Activated CD8-positive, alpha-beta memory T cell treated with anti-CD3 and anti-CD28 coated beads, Interleukin-2, amount 50 U/mL, for 24 hours (primary cell): ENCODE data around the gene AARSD1.
A peak's percentile ranks its signal among the peaks of the same experiment; 100 is the strongest.
"Not testable (repeated sequence)": the region's sequence is repeated elsewhere in the genome, so short reads cannot be mapped to it uniquely, and the experiment has no call there.

ENCODE experiments used
- DNase-seq: peaks from one replicate; pipeline ENCODE4 v3.0.0-alpha.2; 2020; ENCODE audit errors: extremely low read depth

Gene AARSD1

GRCh38 chr17:42964161-42964932, at the start of gene AARSD1:
TSS of gene AARSD1 (minus strand) at chr17:42964454. CDS start at chr17:42964440, 14 bp downstream.
- DNase-seq, result peak; percentile 80

DNA sequence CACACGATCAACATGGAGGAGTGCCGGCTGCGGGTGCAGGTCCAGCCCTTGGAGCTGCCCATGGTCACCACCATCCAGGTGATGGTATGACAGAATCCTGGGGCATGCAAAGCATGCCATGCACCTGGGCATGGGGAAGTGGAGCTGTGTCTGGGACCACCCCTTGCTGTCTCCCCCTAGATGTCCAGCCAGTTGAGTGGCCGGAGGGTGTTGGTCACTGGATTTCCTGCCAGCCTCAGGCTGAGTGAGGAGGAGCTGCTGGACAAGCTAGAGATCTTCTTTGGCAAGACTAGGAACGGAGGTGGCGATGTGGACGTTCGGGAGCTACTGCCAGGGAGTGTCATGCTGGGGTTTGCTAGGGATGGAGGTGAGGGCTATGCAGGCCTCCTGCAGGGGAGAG, 49.0 kb upstream of the AARSD1 start:
- DNase-seq, result no peak

DNA sequence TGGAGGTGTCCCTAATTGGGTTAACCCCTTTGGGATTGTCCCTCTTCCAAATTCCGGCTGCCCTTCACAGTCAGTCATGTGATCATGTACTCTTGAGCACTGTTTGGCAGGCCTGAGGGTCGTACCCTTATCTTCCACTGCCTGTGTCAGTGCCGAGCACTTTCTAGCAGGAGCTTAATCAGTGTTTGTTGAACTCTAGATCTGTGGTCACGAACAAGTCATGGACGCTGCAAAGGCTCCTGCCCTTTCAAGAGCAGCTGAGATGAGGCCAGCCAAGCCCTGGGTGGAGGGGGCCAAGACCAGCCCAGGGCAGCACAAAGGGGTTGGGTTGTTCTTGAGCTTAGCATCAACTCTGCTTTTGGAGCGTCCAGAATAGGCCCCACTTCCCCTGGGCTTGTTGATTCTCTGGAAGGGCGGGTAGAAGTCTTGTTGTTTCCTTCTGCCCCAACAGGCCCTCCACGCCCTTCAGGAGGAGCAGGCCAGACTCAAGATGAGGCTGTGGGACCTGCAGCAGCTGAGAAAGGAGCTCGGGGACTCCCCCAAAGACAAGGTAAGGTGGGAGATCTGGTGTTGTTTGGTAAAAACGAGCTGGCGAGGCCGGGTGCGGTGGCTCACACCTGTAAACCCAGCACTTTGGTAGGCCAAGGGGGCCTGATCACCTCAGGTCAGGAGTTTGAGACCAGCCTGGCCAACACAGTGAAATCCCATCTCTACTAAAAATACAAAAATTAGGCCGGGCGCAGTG, 47.6 kb upstream of the AARSD1 start:
- no peak for DNase-seq

GRCh38 chr17:43010667-43011308, 46.5 kb upstream of the AARSD1 start:
- no peak for DNase-seq

GRCh38 chr17:43006639-43007551, 42.6 kb upstream of the AARSD1 start, which contains the start of gene IFI35:
TSS of gene IFI35 (plus strand) at chr17:43006784. CDS start at chr17:43006948, 164 bp downstream.
- DNase-seq, result peak; percentile 68

DNA sequence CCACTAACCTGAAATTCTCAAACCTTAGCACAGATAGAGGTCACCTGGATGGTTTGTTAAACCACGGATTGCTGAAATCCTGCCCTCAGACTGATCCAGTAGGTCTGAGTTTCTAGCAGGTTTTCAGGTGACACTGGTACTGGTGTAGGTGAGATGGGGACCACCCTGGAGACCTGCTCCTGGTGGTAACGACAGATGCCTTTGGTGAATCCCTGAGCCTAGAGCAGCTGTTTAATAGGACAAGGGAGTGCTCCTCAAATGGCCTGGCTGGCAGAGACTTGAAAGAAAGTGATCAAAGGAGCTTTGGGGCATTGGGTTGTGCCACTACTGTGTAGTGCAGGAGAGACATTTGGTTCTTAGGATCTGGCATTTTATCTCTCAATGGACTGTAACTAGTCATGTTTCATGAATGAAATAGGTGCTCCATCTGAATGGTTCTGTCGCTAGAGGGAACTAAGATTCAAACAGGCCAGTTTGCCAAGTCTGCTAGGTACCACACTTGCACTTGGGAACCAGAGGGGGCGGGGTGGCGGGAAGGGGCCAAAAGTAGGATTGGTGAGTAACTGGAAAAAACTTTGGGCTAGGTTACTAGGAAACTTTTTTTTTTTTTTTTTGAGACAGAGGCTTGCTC, 39.4 kb upstream of the AARSD1 start:
- DNase-seq, result no peak

- DNase-seq, result not testable (repeated sequence)
Observed at GRCh38 chr17:43000894-43001293, 36.6 kb upstream of the AARSD1 start.

- DNase-seq, result no peak
Observed at GRCh38 chr17:42999003-42999525, 34.8 kb upstream of the AARSD1 start.

DNA sequence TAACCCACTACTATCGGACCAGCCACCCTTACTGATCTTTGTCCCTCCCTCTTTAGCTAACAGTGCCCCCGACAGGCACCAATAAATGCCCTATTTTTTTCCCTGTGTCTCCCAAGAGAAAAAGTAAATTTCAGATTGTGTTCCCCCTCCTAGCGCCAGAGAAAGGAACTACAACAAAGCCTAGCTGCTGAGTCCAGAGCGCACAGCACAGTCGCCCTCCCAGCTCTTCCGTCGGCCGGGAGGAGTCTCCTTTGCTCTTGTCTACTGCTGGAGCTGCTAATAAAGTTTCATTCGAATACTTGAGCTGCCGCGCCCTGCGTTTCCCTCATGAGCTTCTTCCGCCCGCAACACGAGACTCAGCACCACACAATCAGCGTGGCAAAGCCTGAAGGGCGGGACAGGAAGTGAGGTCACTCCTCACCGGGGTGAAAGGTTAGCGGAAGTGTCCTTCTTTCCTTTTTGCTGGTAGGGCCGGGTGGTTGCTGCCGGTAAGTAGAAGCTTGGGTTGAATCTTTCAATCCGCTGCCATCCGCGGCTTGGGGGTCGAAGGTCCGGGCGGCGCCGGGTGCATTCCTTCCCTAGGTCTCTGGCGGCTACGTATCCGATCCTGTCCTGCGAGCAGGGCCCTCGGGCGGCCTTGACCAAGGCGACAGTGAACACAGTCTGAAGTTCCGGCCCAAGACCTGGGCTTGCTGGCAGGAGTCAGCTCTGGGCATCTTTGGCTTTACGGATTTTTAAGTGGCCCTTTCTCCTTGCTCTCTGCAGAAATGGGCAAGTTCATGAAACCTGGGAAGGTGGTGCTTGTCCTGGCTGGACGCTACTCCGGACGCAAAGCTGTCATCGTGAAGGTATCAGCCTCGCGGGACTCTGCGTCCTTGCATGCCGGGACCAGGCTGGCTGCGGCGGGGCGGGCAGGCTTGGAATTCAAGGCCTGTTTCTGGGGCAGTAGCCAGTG, 34.0 kb upstream of the AARSD1 start, which contains the start of gene RPL27:
RPL27 (plus strand) TSS at position 436 of the 955 bp plus-strand sequence; CDS start at position 768, 332 bp downstream.
- peak; percentile 96 for DNase-seq

GRCh38 chr17:42997390-42997983, 33.2 kb upstream of the AARSD1 start:
- no peak for DNase-seq

- not testable (repeated sequence) for DNase-seq
Observed at GRCh38 chr17:42993913-42994312, 29.7 kb upstream of the AARSD1 start.

- DNase-seq, result no peak
Observed at GRCh38 chr17:42992872-42993271, 28.6 kb upstream of the AARSD1 start.

DNA sequence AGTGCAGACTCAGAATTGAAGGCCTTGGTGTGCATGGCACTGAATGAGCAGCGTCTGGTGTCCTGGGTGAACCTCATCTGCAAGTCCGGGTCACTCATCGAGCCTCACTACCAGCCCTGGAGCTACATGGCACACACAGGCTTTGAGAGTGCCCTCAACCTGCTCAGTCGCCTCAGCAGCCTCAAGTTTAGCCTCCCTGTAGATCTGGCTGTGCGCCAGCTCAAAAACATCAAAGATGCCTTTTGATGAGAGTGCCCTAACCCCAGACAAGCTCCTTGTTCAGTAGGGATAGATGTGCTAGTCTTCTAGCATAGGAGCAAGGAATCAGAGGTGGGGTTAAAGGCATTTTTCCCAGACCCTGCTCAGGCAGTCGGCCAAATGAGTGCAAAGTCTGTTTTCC, 27.2 kb upstream of the AARSD1 start:
- no peak for DNase-seq

DNA sequence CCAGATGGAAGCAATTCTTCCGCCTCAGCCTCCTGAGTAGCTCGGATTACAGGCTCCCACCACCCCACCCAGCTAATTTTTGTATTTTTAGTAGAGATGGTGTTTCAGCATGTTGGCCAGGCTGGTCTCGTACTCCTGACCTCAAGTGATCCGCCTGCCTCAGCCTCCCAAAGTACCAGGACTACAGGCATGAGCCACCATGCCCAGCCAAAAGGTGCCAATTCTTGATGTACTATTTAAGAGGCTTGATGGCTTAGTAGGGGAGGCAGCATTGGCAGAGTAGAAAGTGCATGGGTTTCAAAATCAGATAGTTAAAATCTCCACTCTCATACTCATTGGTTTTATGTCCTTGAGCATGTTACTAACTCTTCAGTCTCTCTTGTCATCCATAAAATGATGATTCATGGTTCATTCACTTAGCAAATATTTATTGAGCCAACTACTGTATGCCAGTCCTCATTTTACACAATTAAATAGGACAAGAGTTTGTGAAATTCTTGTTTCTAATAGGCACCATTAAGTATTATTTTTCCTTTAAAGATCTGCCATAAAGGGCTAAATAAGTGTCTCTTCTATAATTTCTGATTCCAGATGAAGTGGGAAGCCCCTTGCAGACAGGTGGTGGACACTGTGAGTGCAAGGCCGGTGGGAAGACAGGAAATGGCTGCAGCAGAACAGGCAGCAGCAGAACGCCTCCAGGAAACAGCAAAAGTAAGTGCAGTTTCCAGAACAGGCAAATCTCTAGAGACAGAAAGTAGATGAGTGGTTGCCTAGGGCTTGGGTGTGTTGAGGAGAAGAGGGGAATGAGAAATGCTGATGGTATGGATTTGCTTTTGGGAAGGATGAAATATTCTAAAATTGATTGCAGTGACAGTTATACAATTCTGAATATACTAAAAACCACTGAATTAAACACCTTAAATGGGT, 25.7 kb upstream of the AARSD1 start:
- DNase-seq, result no peak

DNA sequence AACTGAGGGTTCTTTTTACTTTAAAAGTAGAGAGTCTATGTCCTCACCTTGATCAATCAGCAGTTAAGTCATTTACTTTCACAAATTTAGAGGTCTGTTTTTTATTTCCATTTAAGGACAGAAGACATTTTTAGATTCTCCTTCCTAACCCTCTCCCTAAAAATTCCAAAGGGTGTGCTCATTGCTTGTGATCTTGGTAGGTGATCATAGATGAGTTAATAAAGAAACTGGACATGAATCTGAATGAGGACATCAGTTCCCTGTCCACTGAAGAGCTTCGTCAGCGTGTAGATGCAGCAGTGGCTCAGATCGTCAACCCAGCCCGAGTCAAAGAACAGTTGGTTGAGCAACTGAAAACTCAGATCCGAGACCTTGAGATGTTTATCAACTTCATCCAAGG, 24.9 kb upstream of the AARSD1 start:
- DNase-seq, result no peak

DNA sequence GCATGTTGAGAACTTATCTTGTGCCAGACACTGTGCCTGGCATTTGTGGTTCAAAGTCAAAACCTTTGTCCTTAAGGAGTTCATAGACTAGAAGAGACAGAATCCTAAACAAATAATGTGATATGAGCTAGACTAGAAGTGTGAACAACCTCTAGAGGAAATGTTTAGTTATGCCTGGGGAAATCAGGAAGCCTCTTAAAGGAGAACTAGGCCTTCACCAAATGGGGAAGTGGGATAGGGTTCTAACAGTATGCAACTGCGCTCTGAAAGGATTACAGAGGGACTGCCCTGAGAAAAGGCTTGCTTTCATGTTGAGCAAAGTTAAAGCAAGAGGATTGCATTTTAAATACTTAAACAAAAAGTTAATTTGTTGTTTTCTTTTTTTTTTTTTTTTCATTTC, 21.0 kb upstream of the AARSD1 start:
- DNase-seq, result no peak

- DNase-seq, result no peak
Observed at GRCh38 chr17:42982266-42982665, 18.0 kb upstream of the AARSD1 start.
